K562 (cell line): ENCODE data around the gene PAQR7. TPM values are rescaled to one million over a fixed set of nuclear protein-coding genes. Genes with fewer than 3 reads are reported as not detected.

Experiments
- BACH1 ChIP-seq: fragments of 200-800 bp; sonication (Bioruptor generic); IDR thresholded peaks from 2 replicates; pipeline ENCODE4 v1.6.1; 2016; ENCODE audit warnings: missing genetic modification characterization, missing compliant biosample characterization
- CCNT2 ChIP-seq: IDR thresholded peaks from 2 replicates; pipeline ENCODE4 v1.6.1; 2011; ENCODE audit warnings: borderline replicate concordance, low read depth, mild to moderate bottlenecking, moderate library complexity, mixed read lengths, low read length; ENCODE audit not compliant: insufficient read length; ENCODE audit errors: extremely low read depth
- CHD2 ChIP-seq: IDR thresholded peaks from 2 replicates; pipeline ENCODE4 v1.6.1; 2011; ENCODE audit warnings: low read depth, low read length
- ILK ChIP-seq: fragments of 450-650 bp; IDR thresholded peaks from 2 replicates; pipeline ENCODE4 v1.6.1; 2016; ENCODE audit warnings: missing genetic modification characterization, low read depth, mild to moderate bottlenecking, missing compliant biosample characterization, moderate library complexity, borderline replicate concordance
- KDM2B ChIP-seq: fragments of 250-450 bp; sonication (Bioruptor Pico); IDR thresholded peaks from 2 replicates; pipeline ENCODE4 v1.8.0; 2021; ENCODE audit warnings: mild to moderate bottlenecking, moderate library complexity
- NFE2 ChIP-seq: IDR thresholded peaks from 2 replicates; pipeline ENCODE4 v1.6.1; 2014; ENCODE audit warnings: antibody characterized with exemption, low read depth
- NR2C2 ChIP-seq, 2 experiments: fragments of 200-800 bp in 1 of 2; sonication (Bioruptor generic) in 1 of 2; sonication (generic) in 1 of 2; formaldehyde crosslinking in 1 of 2; IDR thresholded peaks; 2 replicates each; pipeline versions ENCODE4 v1.6.1 to v1.8.0; 2016 to 2022; ENCODE audit warnings: mild to moderate bottlenecking in 1 of 2, missing compliant biosample characterization in 1 of 2, missing genetic modification characterization in 1 of 2, missing genetic modification reagents in 1 of 2
- POLR2H ChIP-seq: IDR thresholded peaks from 2 replicates; pipeline ENCODE4 v1.6.1; 2016; ENCODE audit warnings: missing genetic modification characterization, low read depth, mild to moderate bottlenecking, control low read depth, missing compliant biosample characterization, moderate library complexity
- RFX7 ChIP-seq: fragments of 250-450 bp; sonication (Bioruptor Pico); IDR thresholded peaks from 2 replicates; pipeline ENCODE4 v1.5.1; 2021; ENCODE audit warnings: mild to moderate bottlenecking
- SAFB ChIP-seq: fragments of 200-400 bp; formaldehyde crosslinking; IDR thresholded peaks from 2 replicates; pipeline ENCODE4 v1.6.1; 2017; ENCODE audit warnings: low read depth, low read length, borderline replicate concordance
- ZNF184 ChIP-seq: sonication (generic); formaldehyde crosslinking; IDR thresholded peaks from 2 replicates; pipeline ENCODE4 v1.5.0; 2020; ENCODE audit warnings: missing genetic modification reagents
- ZNF212 ChIP-seq: fragments of 450-650 bp; formaldehyde crosslinking; IDR thresholded peaks from 2 replicates; pipeline ENCODE4 v1.4.0; 2020; ENCODE audit warnings: mild to moderate bottlenecking
- ZNF316 ChIP-seq: fragments of 450-650 bp; IDR thresholded peaks from 2 replicates; pipeline ENCODE4 v1.6.1; 2016
- polyA plus RNA-seq, 8 experiments: library from polyadenylated mRNA; depleted of rRNA in 4 of 8; stranded (reverse) in 5 of 8; unstranded in 3 of 8; fragments of >200 nt; fragmentation: Nextera tagmentation in 2 of 8; fragmentation: Illumina TruSeq in 1 of 8; extraction: Ambion mirVana in 2 of 8; extraction: Trizol in 1 of 8; gene quantifications; 2 replicates each; pipeline versions ENCODE4 v1.2.1 to v1.2.3, GENCODE V29; 2011 to 2014; ENCODE audit warnings: inconsistent platforms in 1 of 8, missing spikeins in 1 of 8
- total RNA-seq, 7 experiments: library from RNA; depleted of rRNA in 6 of 7; stranded (reverse); fragments of >200 nt in 6 of 7; fragmentation: Illumina TruSeq in 2 of 7; extraction: Trizol in 2 of 7; gene quantifications; 2 replicates each; pipeline versions ENCODE4 v1.2.1 to v1.2.3, GENCODE V29; 2011 to 2021; ENCODE audit warnings: low replicate concordance in 1 of 7
- TF ChIP-seq, protein P1 (sequence below): sonication (generic); formaldehyde crosslinking; IDR thresholded peaks from 2 replicates; pipeline ENCODE4 v1.8.1; 2022; ENCODE audit warnings: missing genetic modification reagents
- TF ChIP-seq, protein P2 (sequence below), 2 experiments: fragments of 450-650 bp; IDR thresholded peaks; 2 replicates each; pipeline ENCODE4 v1.6.1; 2018; ENCODE audit warnings: mild to moderate bottlenecking in 2 of 2, low read depth in 1 of 2; ENCODE audit not compliant: partially characterized antibody in 2 of 2
- TF ChIP-seq, protein P3 (sequence below): fragments of 250-450 bp; sonication (Bioruptor Pico); IDR thresholded peaks from 2 replicates; pipeline ENCODE4 v1.5.0; 2022; ENCODE audit warnings: mild to moderate bottlenecking
- TF ChIP-seq, protein P4 (sequence below): IDR thresholded peaks from 2 replicates; pipeline ENCODE4 v1.6.1; 2011; ENCODE audit not compliant: insufficient read length; ENCODE audit errors: extremely low read depth
- TF ChIP-seq, protein P5 (sequence below): sonication (generic); formaldehyde crosslinking; IDR thresholded peaks from 2 replicates; pipeline ENCODE4 v1.4.0; 2020; ENCODE audit warnings: mild to moderate bottlenecking, missing genetic modification reagents

PAQR7 gene
- total and polyA plus RNA-seq, 9 of the 15 experiments (the other 6 are each of a cell fraction or from before 2014, with no cell fraction given), result 1.1 to 5.2 (median 2.6) TPM

DNA sequence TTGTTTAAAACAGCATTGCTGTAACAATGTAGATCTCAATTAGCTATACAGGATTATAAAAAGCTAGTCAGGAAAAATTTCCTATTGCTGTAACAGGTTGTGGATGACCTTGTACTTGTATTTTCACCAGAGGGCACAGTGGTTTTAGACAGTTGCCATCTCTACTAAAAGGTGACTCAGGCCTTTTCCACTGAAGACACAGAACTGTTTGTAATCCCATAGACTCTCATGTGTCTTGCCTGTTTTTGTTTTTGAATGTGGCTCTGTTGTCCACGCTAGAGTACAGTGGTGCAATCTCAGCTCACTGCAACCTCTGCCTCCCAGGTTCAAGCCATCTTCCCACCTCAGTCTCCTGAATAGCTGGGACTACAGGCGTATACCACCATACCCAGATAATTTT, 49.9 kb downstream of the PAQR7 start (continued):
- TF ChIP-seq, protein P1, sequence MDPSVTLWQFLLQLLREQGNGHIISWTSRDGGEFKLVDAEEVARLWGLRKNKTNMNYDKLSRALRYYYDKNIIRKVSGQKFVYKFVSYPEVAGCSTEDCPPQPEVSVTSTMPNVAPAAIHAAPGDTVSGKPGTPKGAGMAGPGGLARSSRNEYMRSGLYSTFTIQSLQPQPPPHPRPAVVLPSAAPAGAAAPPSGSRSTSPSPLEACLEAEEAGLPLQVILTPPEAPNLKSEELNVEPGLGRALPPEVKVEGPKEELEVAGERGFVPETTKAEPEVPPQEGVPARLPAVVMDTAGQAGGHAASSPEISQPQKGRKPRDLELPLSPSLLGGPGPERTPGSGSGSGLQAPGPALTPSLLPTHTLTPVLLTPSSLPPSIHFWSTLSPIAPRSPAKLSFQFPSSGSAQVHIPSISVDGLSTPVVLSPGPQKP (CRISPR knock-in tag), result no peak
- TF ChIP-seq NFE2 (peak; percentile 67), NR2C2 (CRISPR knock-in tag; IDR thresholded peaks at IDR 0.05) (no peak), NR2C2 (tag; IDR thresholded peaks at IDR 0.05) (no peak), ILK (tag) (no peak), SAFB (no peak), POLR2H (tag) (peak; percentile 21; the same call in 1 of the 2 replicates), CHD2 (no peak), ZNF184 (CRISPR knock-in tag) (no peak), ZNF316 (peak; percentile 46; the same call in 1 of the 2 replicates), BACH1 (tag) (no peak), RFX7 (CRISPR knock-in tag) (no peak), ZNF212 (CRISPR knock-in tag) (no peak), CCNT2 (no peak), KDM2B (CRISPR knock-in tag) (no peak)
- TF ChIP-seq, protein P2, sequence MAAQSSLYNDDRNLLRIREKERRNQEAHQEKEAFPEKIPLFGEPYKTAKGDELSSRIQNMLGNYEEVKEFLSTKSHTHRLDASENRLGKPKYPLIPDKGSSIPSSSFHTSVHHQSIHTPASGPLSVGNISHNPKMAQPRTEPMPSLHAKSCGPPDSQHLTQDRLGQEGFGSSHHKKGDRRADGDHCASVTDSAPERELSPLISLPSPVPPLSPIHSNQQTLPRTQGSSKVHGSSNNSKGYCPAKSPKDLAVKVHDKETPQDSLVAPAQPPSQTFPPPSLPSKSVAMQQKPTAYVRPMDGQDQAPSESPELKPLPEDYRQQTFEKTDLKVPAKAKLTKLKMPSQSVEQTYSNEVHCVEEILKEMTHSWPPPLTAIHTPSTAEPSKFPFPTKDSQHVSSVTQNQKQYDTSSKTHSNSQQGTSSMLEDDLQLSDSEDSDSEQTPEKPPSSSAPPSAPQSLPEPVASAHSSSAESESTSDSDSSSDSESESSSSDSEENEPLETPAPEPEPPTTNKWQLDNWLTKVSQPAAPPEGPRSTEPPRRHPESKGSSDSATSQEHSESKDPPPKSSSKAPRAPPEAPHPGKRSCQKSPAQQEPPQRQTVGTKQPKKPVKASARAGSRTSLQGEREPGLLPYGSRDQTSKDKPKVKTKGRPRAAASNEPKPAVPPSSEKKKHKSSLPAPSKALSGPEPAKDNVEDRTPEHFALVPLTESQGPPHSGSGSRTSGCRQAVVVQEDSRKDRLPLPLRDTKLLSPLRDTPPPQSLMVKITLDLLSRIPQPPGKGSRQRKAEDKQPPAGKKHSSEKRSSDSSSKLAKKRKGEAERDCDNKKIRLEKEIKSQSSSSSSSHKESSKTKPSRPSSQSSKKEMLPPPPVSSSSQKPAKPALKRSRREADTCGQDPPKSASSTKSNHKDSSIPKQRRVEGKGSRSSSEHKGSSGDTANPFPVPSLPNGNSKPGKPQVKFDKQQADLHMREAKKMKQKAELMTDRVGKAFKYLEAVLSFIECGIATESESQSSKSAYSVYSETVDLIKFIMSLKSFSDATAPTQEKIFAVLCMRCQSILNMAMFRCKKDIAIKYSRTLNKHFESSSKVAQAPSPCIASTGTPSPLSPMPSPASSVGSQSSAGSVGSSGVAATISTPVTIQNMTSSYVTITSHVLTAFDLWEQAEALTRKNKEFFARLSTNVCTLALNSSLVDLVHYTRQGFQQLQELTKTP (IDR thresholded peaks at IDR 0.05; ENCODE audit: low read depth in 1 of 2, partially characterized antibody in 2 of 2), result no peak
- TF ChIP-seq, protein P3, sequence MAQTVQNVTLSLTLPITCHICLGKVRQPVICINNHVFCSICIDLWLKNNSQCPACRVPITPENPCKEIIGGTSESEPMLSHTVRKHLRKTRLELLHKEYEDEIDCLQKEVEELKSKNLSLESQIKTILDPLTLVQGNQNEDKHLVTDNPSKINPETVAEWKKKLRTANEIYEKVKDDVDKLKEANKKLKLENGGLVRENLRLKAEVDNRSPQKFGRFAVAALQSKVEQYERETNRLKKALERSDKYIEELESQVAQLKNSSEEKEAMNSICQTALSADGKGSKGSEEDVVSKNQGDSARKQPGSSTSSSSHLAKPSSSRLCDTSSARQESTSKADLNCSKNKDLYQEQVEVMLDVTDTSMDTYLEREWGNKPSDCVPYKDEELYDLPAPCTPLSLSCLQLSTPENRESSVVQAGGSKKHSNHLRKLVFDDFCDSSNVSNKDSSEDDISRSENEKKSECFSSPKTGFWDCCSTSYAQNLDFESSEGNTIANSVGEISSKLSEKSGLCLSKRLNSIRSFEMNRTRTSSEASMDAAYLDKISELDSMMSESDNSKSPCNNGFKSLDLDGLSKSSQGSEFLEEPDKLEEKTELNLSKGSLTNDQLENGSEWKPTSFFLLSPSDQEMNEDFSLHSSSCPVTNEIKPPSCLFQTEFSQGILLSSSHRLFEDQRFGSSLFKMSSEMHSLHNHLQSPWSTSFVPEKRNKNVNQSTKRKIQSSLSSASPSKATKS (CRISPR knock-in tag), result no peak
- TF ChIP-seq, protein P4, sequence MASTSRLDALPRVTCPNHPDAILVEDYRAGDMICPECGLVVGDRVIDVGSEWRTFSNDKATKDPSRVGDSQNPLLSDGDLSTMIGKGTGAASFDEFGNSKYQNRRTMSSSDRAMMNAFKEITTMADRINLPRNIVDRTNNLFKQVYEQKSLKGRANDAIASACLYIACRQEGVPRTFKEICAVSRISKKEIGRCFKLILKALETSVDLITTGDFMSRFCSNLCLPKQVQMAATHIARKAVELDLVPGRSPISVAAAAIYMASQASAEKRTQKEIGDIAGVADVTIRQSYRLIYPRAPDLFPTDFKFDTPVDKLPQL, result no peak
- TF ChIP-seq, protein P5, sequence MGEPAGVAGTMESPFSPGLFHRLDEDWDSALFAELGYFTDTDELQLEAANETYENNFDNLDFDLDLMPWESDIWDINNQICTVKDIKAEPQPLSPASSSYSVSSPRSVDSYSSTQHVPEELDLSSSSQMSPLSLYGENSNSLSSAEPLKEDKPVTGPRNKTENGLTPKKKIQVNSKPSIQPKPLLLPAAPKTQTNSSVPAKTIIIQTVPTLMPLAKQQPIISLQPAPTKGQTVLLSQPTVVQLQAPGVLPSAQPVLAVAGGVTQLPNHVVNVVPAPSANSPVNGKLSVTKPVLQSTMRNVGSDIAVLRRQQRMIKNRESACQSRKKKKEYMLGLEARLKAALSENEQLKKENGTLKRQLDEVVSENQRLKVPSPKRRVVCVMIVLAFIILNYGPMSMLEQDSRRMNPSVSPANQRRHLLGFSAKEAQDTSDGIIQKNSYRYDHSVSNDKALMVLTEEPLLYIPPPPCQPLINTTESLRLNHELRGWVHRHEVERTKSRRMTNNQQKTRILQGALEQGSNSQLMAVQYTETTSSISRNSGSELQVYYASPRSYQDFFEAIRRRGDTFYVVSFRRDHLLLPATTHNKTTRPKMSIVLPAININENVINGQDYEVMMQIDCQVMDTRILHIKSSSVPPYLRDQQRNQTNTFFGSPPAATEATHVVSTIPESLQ, result no peak
